H1 (cell line): ENCODE results near the gene FGD4. TPM values are rescaled to one million over a fixed set of nuclear protein-coding genes. Genes with fewer than 3 reads are reported as not detected.

Experiments
- CTCF ChIA-PET: fragments of 300-600 bp; sonication (Branson Sonifier 250); formaldehyde crosslinking; loops from one replicate; lab custom pipeline; 2021; ENCODE audit not compliant: partially characterized antibody; lab: Charles Lee
- POLR2A ChIA-PET: fragments of 300-600 bp; sonication (Branson Sonifier 250); formaldehyde crosslinking; loops from one replicate; lab custom pipeline; 2021; ENCODE audit warnings: inconsistent platforms; ENCODE audit not compliant: partially characterized antibody; lab: Charles Lee
- DNase-seq, 2 experiments: peaks; one replicate each; pipeline versions ENCODE4 v3.0.0 to v3.0.0-alpha.2; 2010 to 2022; ENCODE audit warnings: low spot score in 2 of 2, low read depth in 1 of 2, mixed read lengths in 1 of 2
- FAIRE-seq: peaks from 2 replicates; lab custom pipeline; 2011; peaks lifted over from hg19 to GRCh38; lab: Jason Lieb, UNC
- H2AFZ ChIP-seq: 2 replicates; pipeline ENCODE4 v1.8.1; 2012; ENCODE audit warnings: low read length, inconsistent platforms
- H2AK5ac ChIP-seq: 2 replicates; pipeline ENCODE4 v1.6.1; 2013; ENCODE audit warnings: low read depth, low read length
- H2BK120ac ChIP-seq: replicated peaks from 2 replicates; pipeline ENCODE3; 2013; ENCODE audit warnings: low read depth, low read length, inconsistent platforms
- H2BK12ac ChIP-seq: 2 replicates; pipeline ENCODE4 v1.6.1; 2013; ENCODE audit warnings: low read depth, low read length
- H2BK15ac ChIP-seq: 2 replicates; pipeline ENCODE4 v1.6.1; 2013; ENCODE audit warnings: low read length
- H2BK20ac ChIP-seq: 2 replicates; pipeline ENCODE4 v1.6.1; 2013; ENCODE audit warnings: low read length
- H2BK5ac ChIP-seq: 2 replicates; pipeline ENCODE4 v1.6.1; 2013; ENCODE audit warnings: low read depth, low read length
- H3K14ac ChIP-seq: 2 replicates; pipeline ENCODE4 v1.6.1; 2013; ENCODE audit warnings: inconsistent platforms; ENCODE audit not compliant: insufficient read length
- H3K18ac ChIP-seq: 2 replicates; pipeline ENCODE4 v1.6.1; 2013; ENCODE audit warnings: low read length; ENCODE audit errors: extremely low read depth
- H3K23ac ChIP-seq: 2 replicates; pipeline ENCODE4 v1.6.1; 2013; ENCODE audit warnings: inconsistent platforms; ENCODE audit not compliant: insufficient read length
- H3K23me2 ChIP-seq: 2 replicates; pipeline ENCODE4 v1.6.1; 2013; ENCODE audit warnings: low read depth, low read length
- H3K27ac ChIP-seq: 2 replicates; pipeline ENCODE4 v1.6.1; 2011; ENCODE audit warnings: low read depth, low read length, inconsistent platforms
- H3K27me3 ChIP-seq, 4 experiments: replicated peaks in 1 of 4; 1 replicate in 1 of 4; 2 replicates in 3 of 4; pipeline versions ENCODE4 v1.6.1 to v1.8.1; 2011 to 2013; ENCODE audit warnings: low read length in 3 of 4, mild to moderate bottlenecking in 3 of 4, inconsistent platforms in 2 of 4, mixed read lengths in 2 of 4, moderate library complexity in 1 of 4; ENCODE audit not compliant: control insufficient read depth in 3 of 4, insufficient read depth in 3 of 4; ENCODE audit errors: extremely low read depth in 1 of 4
- H3K36me3 ChIP-seq, 4 experiments: 2 replicates each; pipeline versions ENCODE4 v1.6.1 to v1.8.1; 2011 to 2013; ENCODE audit warnings: mild to moderate bottlenecking in 4 of 4, low read length in 3 of 4, moderate library complexity in 2 of 4, control low read depth in 1 of 4, inconsistent platforms in 1 of 4; ENCODE audit not compliant: insufficient read depth in 4 of 4, control insufficient read depth in 2 of 4
- H3K4ac ChIP-seq: replicated peaks from 2 replicates; pipeline ENCODE3; 2013; ENCODE audit warnings: low read length, low read depth, mixed read lengths, inconsistent platforms; ENCODE audit not compliant: insufficient read length
- H3K4me1 ChIP-seq, 4 experiments: replicated peaks in 1 of 4; 1 replicate in 1 of 4; 2 replicates in 3 of 4; pipeline versions ENCODE4 v1.6.1 to v1.8.1; 2011 to 2013; ENCODE audit warnings: low read length in 3 of 4, inconsistent platforms in 2 of 4, mixed read lengths in 1 of 4; ENCODE audit not compliant: insufficient read depth in 4 of 4, control insufficient read depth in 3 of 4
- H3K4me2 ChIP-seq, 2 experiments: 2 replicates each; pipeline versions ENCODE4 v1.6.1 to v1.8.1; 2011 to 2013; ENCODE audit warnings: low read depth in 2 of 2, low read length in 2 of 2, control low read depth in 1 of 2, inconsistent platforms in 1 of 2, mild to moderate bottlenecking in 1 of 2; ENCODE audit not compliant: insufficient read depth in 1 of 2
- H3K4me3 ChIP-seq, 4 experiments: fragments of 200-600, 300-600 bp in 1 of 4; sonication (generic), shearing (Covaris generic), sonication (Bioruptor Twin) in 1 of 4; 2 replicates each; pipeline versions ENCODE4 v1.5.1 to v1.8.1; 2011 to 2016; ENCODE audit warnings: low read length in 4 of 4, low read depth in 3 of 4, control low read depth in 2 of 4, inconsistent platforms in 2 of 4, mild to moderate bottlenecking in 2 of 4, mixed read lengths in 1 of 4, moderate library complexity in 1 of 4; ENCODE audit not compliant: insufficient read depth in 2 of 4; ENCODE audit errors: extremely low read depth in 1 of 4
- H3K56ac ChIP-seq: replicated peaks from 2 replicates; pipeline ENCODE3; 2013; ENCODE audit warnings: low read depth, mild to moderate bottlenecking, mixed read lengths, low read length, inconsistent platforms; ENCODE audit not compliant: insufficient read length
- H3K79me1 ChIP-seq: 2 replicates; pipeline ENCODE4 v1.6.1; 2013; ENCODE audit warnings: low read depth, low read length, control low read depth
- H3K79me2 ChIP-seq, 2 experiments: 2 replicates each; pipeline versions ENCODE4 v1.6.1 to v1.8.1; 2012 to 2013; ENCODE audit warnings: low read length in 2 of 2, mild to moderate bottlenecking in 2 of 2, inconsistent platforms in 1 of 2; ENCODE audit not compliant: insufficient read depth in 2 of 2, control insufficient read depth in 1 of 2
- H3K9ac ChIP-seq, 4 experiments: replicated peaks in 1 of 4; 1 replicate in 1 of 4; 2 replicates in 3 of 4; pipeline versions ENCODE4 v1.6.1 to v1.8.1; 2011 to 2013; ENCODE audit warnings: low read depth in 3 of 4, low read length in 3 of 4, control low read depth in 2 of 4, mild to moderate bottlenecking in 2 of 4, moderate library complexity in 2 of 4, inconsistent platforms in 1 of 4; ENCODE audit errors: extremely low read depth in 1 of 4
- H3K9me3 ChIP-seq, 2 experiments: 2 replicates each; pipeline versions ENCODE4 v1.6.1 to v1.8.1; 2012 to 2013; ENCODE audit warnings: mild to moderate bottlenecking in 2 of 2, moderate library complexity in 2 of 2, control low read depth in 1 of 2, inconsistent platforms in 1 of 2, low read depth in 1 of 2, low read length in 1 of 2, mixed read lengths in 1 of 2; ENCODE audit not compliant: insufficient read depth in 2 of 2
- H4K20me1 ChIP-seq, 2 experiments: replicated peaks in 1 of 2; 2 replicates each; pipeline versions ENCODE3 to v1.8.1; 2011 to 2013; ENCODE audit warnings: inconsistent platforms in 2 of 2, low read length in 2 of 2, mild to moderate bottlenecking in 1 of 2; ENCODE audit not compliant: insufficient read depth in 2 of 2, control insufficient read depth in 1 of 2
- H4K5ac ChIP-seq: 2 replicates; pipeline ENCODE4 v1.6.1; 2013; ENCODE audit warnings: low read length, low read depth, mixed read lengths, inconsistent platforms; ENCODE audit not compliant: insufficient read length
- H4K8ac ChIP-seq: 2 replicates; pipeline ENCODE4 v1.8.0; 2013; ENCODE audit warnings: mild to moderate bottlenecking, moderate library complexity, low read length, inconsistent platforms; ENCODE audit not compliant: insufficient read depth; ENCODE audit errors: extremely low read depth
- H4K91ac ChIP-seq: replicated peaks from 2 replicates; pipeline ENCODE3; 2013; ENCODE audit warnings: low read length, mixed read lengths, inconsistent platforms; ENCODE audit not compliant: insufficient read length
- E2F6 ChIP-seq: IDR thresholded peaks from 2 replicates; pipeline ENCODE4 v1.6.1; 2012; ENCODE audit warnings: inconsistent platforms
- GABPA ChIP-seq: IDR thresholded peaks from 2 replicates; pipeline ENCODE4 v1.6.1; 2011; ENCODE audit warnings: mild to moderate bottlenecking, low read length, moderate library complexity, borderline replicate concordance; ENCODE audit not compliant: insufficient read depth
- KDM1A ChIP-seq: fragments of 200-600, 300-600 bp; sonication (generic); IDR thresholded peaks from 2 replicates; pipeline ENCODE4 v1.7.1; 2016; ENCODE audit warnings: mild to moderate bottlenecking, low read length, borderline replicate concordance
- RBBP5 ChIP-seq: IDR thresholded peaks from 2 replicates; pipeline ENCODE4 v1.7.1; 2012; ENCODE audit warnings: low read depth, mild to moderate bottlenecking, inconsistent platforms, low read length, moderate library complexity, borderline replicate concordance
- TBP ChIP-seq: IDR thresholded peaks from 2 replicates; pipeline ENCODE4 v1.6.1; 2011; ENCODE audit warnings: low read depth, low read length, improper control_type of control experiment
- WGBS, 2 experiments: shearing (Covaris generic) in 1 of 2; methylation state at CpG; one replicate each; pipeline versions ENCODE4 v1.1.6 to v1.1.7; 2013 to 2015; ENCODE audit warnings: low lambda C conversion rate in 2 of 2, mixed read lengths in 2 of 2, inconsistent platforms in 1 of 2, low coverage in 1 of 2, missing lambda C conversion rate in 1 of 2; ENCODE audit not compliant: insufficient replicate concordance in 2 of 2, insufficient coverage in 1 of 2, insufficient read length in 1 of 2; ENCODE audit errors: extremely low coverage in 1 of 2, missing lambda C conversion rate in 1 of 2; 5-methylcytosine and 5-hydroxymethylcytosine counted together
- polyA plus RNA-seq, 7 experiments: library from polyadenylated mRNA; depleted of rRNA in 3 of 7; stranded (reverse) in 5 of 7; unstranded in 2 of 7; fragments of >200 nt in 5 of 7; fragments of 200-250 nt in 2 of 7; gene quantifications; 1 replicate in 5 of 7; 2 replicates in 1 of 7; 4 replicates in 1 of 7; pipeline versions ENCODE4 v1.2.1 to v1.2.3, GENCODE V29; 2011 to 2013; ENCODE audit warnings: missing spikeins in 2 of 7, mixed read lengths in 2 of 7
- total RNA-seq: library from RNA; stranded (reverse); fragmentation: NEBNext Ultra II Directional; extraction: Animal tissue kit (Norgen Biotek cat#: 25700); gene quantifications from 2 replicates; pipeline ENCODE4 v1.2.1, GENCODE V29; 2021
- TF ChIP-seq, protein P1 (sequence below), 3 experiments: IDR thresholded peaks; 1 replicate in 2 of 3; 2 replicates in 1 of 3; pipeline versions ENCODE4 v1.5.1 to v1.6.1; 2011; ENCODE audit warnings: low read length in 3 of 3, mild to moderate bottlenecking in 3 of 3, inconsistent platforms in 2 of 3, low read depth in 1 of 3, moderate library complexity in 1 of 3; ENCODE audit not compliant: insufficient read depth in 1 of 3; ENCODE audit errors: control extremely low read depth in 1 of 3

The FGD4 gene
- total and polyA plus RNA-seq, 2 of the 8 experiments (the other 6 are each of a cell fraction or from before 2014, with no cell fraction given), result 8.5 to 48.2 TPM

DNA sequence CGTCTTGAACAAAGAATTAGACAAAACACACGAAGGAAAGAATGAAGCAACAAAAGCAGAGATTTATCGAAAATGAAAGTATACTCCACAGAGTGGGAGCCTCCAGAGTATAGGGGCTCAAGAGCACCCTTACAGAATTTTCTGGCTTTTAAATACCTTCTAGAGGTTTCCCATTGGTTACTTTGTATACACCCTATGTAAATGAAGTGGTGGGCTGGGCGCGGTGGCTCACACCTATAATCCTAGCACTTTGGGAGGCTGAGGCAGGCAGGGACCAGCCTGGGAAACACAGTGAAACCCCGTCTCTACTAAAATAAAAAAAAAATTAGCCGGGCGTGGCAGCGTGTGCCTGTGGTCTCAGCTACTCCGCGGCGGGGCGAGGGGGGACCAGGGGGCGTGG lies 266.7 kb downstream of the FGD4 start:
- ChIA-PET POLR2A (interaction anchor here (0.7 kb wide), 1 partner anchor 209 kb away, joined by 4 read pairs; no protein-coding TSS in a partner anchor), CTCF (interaction anchor here (7.4 kb wide), 1 partner anchor 8 kb away, joined by 63 read pairs; no protein-coding TSS in a partner anchor)
- Histone ChIP-seq H3K4me3 (no peak overlapping the region), H3K4me2 (no peak overlapping the region; a peak in 1 of 4 replicates), H2AFZ (no peak overlapping the region), H3K23me2 (no peaks in the 10 kb centered on the region; the same call in 1 of the 2 replicates), H2BK120ac (no peak overlapping the region), H2BK15ac (no peak overlapping the region), H3K27ac (no peak overlapping the region), H3K79me2 (no peaks in the 10 kb centered on the region), H3K56ac (no peak overlapping the region), H3K18ac (no peak overlapping the region), H3K9me3 (no peaks in the 10 kb centered on the region), H4K5ac (no peak overlapping the region), H3K9ac (no peak overlapping the region), H2BK20ac (no peak overlapping the region), H3K14ac (no peak overlapping the region), H3K4ac (no peak overlapping the region), H3K79me1 (no peaks in the 10 kb centered on the region), H4K8ac (no peak overlapping the region), H3K23ac (no peak overlapping the region), H2BK12ac (no peak overlapping the region), H2AK5ac (no peak overlapping the region), H3K36me3 (no peaks in the 10 kb centered on the region), H2BK5ac (no peak overlapping the region), H3K4me1 (peaks cover 0 to 2% (median under 1%) of the 10 kb centered on the region in 4 experiments; a peak in 3 of 7 replicates), H4K20me1 (no peaks in the 10 kb centered on the region), H4K91ac (no peak overlapping the region), H3K27me3 (0 out of 7 replicates have a peak, but pooled peaks cover 0 to 1% (median 0%) of the 10 kb centered on the region in 4 experiments)
- DNase-seq, result peak in 1 of 2 experiments; percentile 39
- TF ChIP-seq TBP (no peak), GABPA (no peak), RBBP5 (no peak), E2F6 (no peak), KDM1A (no peak)
- TF ChIP-seq, protein P1, sequence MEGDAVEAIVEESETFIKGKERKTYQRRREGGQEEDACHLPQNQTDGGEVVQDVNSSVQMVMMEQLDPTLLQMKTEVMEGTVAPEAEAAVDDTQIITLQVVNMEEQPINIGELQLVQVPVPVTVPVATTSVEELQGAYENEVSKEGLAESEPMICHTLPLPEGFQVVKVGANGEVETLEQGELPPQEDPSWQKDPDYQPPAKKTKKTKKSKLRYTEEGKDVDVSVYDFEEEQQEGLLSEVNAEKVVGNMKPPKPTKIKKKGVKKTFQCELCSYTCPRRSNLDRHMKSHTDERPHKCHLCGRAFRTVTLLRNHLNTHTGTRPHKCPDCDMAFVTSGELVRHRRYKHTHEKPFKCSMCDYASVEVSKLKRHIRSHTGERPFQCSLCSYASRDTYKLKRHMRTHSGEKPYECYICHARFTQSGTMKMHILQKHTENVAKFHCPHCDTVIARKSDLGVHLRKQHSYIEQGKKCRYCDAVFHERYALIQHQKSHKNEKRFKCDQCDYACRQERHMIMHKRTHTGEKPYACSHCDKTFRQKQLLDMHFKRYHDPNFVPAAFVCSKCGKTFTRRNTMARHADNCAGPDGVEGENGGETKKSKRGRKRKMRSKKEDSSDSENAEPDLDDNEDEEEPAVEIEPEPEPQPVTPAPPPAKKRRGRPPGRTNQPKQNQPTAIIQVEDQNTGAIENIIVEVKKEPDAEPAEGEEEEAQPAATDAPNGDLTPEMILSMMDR (IDR thresholded peaks at IDR 0.05; ENCODE audit: control extremely low read depth in 1 of 3, insufficient read depth in 1 of 3, low read depth in 1 of 3, low read length in 3 of 3), result no peak
- WGBS, 2 experiments, result 85% methylated on average over 9 of the region's 14 CpGs; no CpG with 5 or more reads in 1 of the 2 experiments
- no peak for FAIRE-seq
